GM23248 (cell line): ENCODE data around the gene CALD1.

ENCODE experiments used
- EZH2 ChIP-seq: fragments of 200-600 bp; sonication (generic); IDR thresholded peaks from 2 replicates; pipeline ENCODE4 v1.6.1; 2018; ENCODE audit warnings: antibody characterized with exemption, mild to moderate bottlenecking; ENCODE audit not compliant: insufficient read depth, poor library complexity, severe bottlenecking
- EZH2phosphoT487 ChIP-seq: fragments of 200-600 bp; sonication (generic); IDR thresholded peaks from 2 replicates; pipeline ENCODE4 v1.6.1; 2018; ENCODE audit warnings: antibody characterized with exemption, moderate library complexity, mild to moderate bottlenecking, low read depth; ENCODE audit not compliant: insufficient read depth

DNA sequence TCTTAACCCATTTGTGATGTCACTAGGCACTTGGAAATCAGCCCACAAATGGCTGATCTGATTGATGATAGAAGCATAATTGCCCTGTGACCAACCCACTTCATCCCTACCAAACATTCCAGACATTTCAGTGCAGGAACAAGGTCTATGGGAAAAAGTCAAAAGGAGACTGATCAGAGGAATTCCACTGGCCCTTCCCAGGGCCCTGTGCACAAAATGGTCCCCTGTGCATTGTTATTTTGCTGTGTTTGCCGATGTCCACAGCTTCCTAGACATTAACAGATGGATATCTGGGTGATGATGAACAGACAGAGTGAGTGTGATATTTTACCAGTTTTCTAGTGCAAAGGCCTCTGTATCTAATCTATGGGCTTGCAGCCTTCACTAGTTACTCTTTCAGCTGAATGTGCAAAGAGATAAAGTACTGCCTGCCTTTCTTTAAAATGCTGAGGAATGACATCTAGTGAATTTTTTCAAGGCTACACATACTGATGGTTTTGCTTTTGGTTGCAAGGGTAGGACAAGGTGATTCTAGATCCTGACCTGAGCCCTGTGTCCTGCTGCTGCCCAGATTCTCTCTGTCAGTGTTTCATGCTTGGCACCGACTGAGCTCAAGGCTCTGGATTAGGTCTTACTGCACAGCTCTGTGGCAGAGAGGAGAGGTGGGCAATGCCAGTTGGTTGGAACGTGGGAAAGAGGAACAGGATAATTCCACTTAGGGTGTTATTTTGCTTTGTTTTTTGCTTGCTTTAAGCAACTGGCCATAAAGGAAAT lies 55.4 kb downstream of the CALD1 start:
- TF ChIP-seq EZH2phosphoT487 (no peak), EZH2 (no peak)
